Measurements from ENCODE around the gene TRMT61A. TPM values are rescaled to one million over a fixed set of nuclear protein-coding genes. Genes with fewer than 3 reads are reported as not detected.

The TRMT61A gene
- total RNA-seq, 1 donor from 2014 or later: 6.1 TPM

GRCh38 chr14:103538291-103539055, 9.5 kb downstream of the TRMT61A start:
- Mint-ChIP-seq H3K9me3 (ENCODE audit: unreplicated experiment) (no peaks in the 10 kb centered on the region), H3K4me1 (ENCODE audit: unreplicated experiment) (no peaks in the 10 kb centered on the region), H3K4me3 (ENCODE audit: unreplicated experiment) (no peak overlapping the region), H3K27ac (ENCODE audit: unreplicated experiment) (no peak overlapping the region), H3K27me3 (ENCODE audit: unreplicated experiment) (peaks cover 13% of the 10 kb centered on the region), H3K36me3 (ENCODE audit: low read depth, unreplicated experiment) (no peaks in the 10 kb centered on the region)
- TF ChIP-seq CTCF (IDR thresholded peaks at IDR 0.05; ENCODE audit: unreplicated experiment): no peak
- no peak for DNase-seq (ENCODE audit: low spot score)

GRCh38 chr14:103539056-103539825, 10.2 kb downstream of the TRMT61A start:
- H3K4me1 Mint-ChIP-seq (ENCODE audit: unreplicated experiment): no peaks in the 10 kb centered on the region
- H3K27me3 Mint-ChIP-seq (ENCODE audit: unreplicated experiment): peaks cover 13% of the 10 kb centered on the region
- H3K27ac Mint-ChIP-seq (ENCODE audit: unreplicated experiment): no peak overlapping the region
- no peak for TF ChIP-seq CTCF (IDR thresholded peaks at IDR 0.05; ENCODE audit: unreplicated experiment)
- DNase-seq (ENCODE audit: low spot score): no peak
- H3K36me3 Mint-ChIP-seq (ENCODE audit: low read depth, unreplicated experiment): no peaks in the 10 kb centered on the region
- no peaks in the 10 kb centered on the region for H3K9me3 Mint-ChIP-seq (ENCODE audit: unreplicated experiment)
- H3K4me3 Mint-ChIP-seq (ENCODE audit: unreplicated experiment): no peak overlapping the region

GRCh38 chr14:103540821-103541708, 12.1 kb downstream of the TRMT61A start:
- Mint-ChIP-seq H3K4me3 (ENCODE audit: unreplicated experiment) (no peak overlapping the region), H3K4me1 (ENCODE audit: unreplicated experiment) (no peaks in the 10 kb centered on the region), H3K9me3 (ENCODE audit: unreplicated experiment) (no peaks in the 10 kb centered on the region), H3K27me3 (ENCODE audit: unreplicated experiment) (peaks cover 11% of the 10 kb centered on the region), H3K36me3 (ENCODE audit: low read depth, unreplicated experiment) (no peaks in the 10 kb centered on the region), H3K27ac (ENCODE audit: unreplicated experiment) (no peak overlapping the region)
- no peak for TF ChIP-seq CTCF (IDR thresholded peaks at IDR 0.05; ENCODE audit: unreplicated experiment)
- no peak for DNase-seq (ENCODE audit: low spot score)

- H3K27ac Mint-ChIP-seq (ENCODE audit: unreplicated experiment): no peak overlapping the region
- peaks cover 16% of the 10 kb centered on the region for H3K27me3 Mint-ChIP-seq (ENCODE audit: unreplicated experiment)
- DNase-seq (ENCODE audit: low spot score): no peak
These were observed 13.0 kb downstream of the TRMT61A start for GRCh38 chr14:103541709-103542604.

More at GRCh38 chr14:103541709-103542604, 13.0 kb downstream of the TRMT61A start:
- Mint-ChIP-seq H3K4me3 (ENCODE audit: unreplicated experiment) (no peak overlapping the region), H3K4me1 (ENCODE audit: unreplicated experiment) (no peaks in the 10 kb centered on the region), H3K36me3 (ENCODE audit: low read depth, unreplicated experiment) (no peaks in the 10 kb centered on the region), H3K9me3 (ENCODE audit: unreplicated experiment) (no peaks in the 10 kb centered on the region)
- TF ChIP-seq CTCF (IDR thresholded peaks at IDR 0.05; ENCODE audit: unreplicated experiment): no peak
